AG10803 (cell line): ENCODE results near the gene TOP3B.

Experiments used
- DNase-seq: peaks from one replicate; pipeline ENCODE4 v3.0.0; 2010; ENCODE audit warnings: low read depth
- H3K4me3 ChIP-seq: 2 replicates; pipeline ENCODE4 v1.5.1; 2011; ENCODE audit warnings: mild to moderate bottlenecking, low read length, control low read depth
- TF ChIP-seq, protein P1 (sequence below): conservative IDR thresholded peaks from 2 replicates; pipeline ENCODE4 v1.5.1; 2011; ENCODE audit warnings: mild to moderate bottlenecking, low read length, control low read depth, inconsistent platforms

The TOP3B gene

GRCh38 chr22:21972293-21972779, 10.3 kb downstream of the TOP3B start:
- H3K4me3 ChIP-seq, result no peak overlapping the region
- peak; percentile 23 for DNase-seq
- TF ChIP-seq, protein P1, sequence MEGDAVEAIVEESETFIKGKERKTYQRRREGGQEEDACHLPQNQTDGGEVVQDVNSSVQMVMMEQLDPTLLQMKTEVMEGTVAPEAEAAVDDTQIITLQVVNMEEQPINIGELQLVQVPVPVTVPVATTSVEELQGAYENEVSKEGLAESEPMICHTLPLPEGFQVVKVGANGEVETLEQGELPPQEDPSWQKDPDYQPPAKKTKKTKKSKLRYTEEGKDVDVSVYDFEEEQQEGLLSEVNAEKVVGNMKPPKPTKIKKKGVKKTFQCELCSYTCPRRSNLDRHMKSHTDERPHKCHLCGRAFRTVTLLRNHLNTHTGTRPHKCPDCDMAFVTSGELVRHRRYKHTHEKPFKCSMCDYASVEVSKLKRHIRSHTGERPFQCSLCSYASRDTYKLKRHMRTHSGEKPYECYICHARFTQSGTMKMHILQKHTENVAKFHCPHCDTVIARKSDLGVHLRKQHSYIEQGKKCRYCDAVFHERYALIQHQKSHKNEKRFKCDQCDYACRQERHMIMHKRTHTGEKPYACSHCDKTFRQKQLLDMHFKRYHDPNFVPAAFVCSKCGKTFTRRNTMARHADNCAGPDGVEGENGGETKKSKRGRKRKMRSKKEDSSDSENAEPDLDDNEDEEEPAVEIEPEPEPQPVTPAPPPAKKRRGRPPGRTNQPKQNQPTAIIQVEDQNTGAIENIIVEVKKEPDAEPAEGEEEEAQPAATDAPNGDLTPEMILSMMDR, result peak; percentile 75

DNA sequence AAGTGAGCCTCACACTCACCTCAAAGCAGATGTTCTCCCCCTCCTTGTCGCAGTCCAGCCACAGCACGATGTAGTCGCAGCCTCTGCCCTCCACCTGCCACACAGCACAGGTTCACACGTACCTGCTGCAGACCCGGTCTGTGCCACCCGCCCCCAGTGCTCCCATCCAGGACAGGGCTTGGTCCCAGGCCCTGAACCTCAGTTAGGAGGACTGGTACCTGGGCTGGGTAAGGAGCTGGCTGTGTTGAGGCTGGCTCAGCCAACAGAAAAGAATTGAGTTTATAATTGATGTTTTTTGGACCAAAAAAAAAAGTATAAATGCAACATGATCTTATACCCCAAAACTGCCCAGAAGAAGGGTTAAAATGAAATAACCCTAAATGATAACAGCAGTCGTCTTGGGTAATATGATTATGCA, 10.7 kb downstream of the TOP3B start:
- no peak for DNase-seq
- TF ChIP-seq, protein P1, result no peak
- no peak overlapping the region for H3K4me3 ChIP-seq

DNA sequence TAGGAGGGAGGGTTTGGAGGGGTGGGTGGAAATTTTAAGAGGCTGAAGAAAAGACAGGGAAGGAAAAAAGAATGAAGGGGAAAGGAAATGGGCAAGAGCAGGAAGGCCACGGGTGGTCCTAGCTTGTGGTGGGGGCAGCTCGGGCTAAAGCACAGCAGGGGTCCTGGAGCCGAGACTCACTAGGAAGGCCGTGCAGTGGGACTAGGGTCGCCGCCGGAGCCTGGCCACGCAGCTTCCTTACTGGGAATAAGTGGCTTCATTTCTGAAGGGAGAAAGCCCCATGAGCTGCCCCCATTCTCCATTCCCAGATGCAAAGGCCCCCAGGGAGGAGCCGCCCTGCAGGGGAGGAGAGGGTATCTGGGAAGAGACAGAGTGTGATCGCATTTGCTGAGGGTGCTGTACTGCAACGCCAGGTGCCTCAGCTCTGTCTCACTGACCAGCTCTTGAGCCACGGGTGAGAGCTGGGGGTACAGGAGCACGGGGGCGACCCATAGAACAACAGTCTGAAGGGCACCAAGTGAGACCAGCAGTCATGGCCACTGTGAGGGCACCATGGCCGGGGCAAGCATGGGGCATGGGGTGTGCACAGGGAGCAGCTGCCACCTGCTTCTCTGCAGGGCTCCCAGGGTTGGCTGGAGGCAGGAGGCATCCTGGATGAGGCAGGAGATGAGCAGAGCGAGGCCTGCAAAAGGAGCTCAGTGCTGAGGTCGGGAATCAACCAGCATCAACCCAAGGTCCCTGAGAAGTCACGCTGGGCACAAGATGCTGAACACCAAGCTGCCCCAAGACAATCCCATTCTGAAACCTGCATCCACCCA, 11.6 kb downstream of the TOP3B start:
- DNase-seq, result no peak
- TF ChIP-seq, protein P1, result no peak
- H3K4me3 ChIP-seq, result no peak overlapping the region

DNA sequence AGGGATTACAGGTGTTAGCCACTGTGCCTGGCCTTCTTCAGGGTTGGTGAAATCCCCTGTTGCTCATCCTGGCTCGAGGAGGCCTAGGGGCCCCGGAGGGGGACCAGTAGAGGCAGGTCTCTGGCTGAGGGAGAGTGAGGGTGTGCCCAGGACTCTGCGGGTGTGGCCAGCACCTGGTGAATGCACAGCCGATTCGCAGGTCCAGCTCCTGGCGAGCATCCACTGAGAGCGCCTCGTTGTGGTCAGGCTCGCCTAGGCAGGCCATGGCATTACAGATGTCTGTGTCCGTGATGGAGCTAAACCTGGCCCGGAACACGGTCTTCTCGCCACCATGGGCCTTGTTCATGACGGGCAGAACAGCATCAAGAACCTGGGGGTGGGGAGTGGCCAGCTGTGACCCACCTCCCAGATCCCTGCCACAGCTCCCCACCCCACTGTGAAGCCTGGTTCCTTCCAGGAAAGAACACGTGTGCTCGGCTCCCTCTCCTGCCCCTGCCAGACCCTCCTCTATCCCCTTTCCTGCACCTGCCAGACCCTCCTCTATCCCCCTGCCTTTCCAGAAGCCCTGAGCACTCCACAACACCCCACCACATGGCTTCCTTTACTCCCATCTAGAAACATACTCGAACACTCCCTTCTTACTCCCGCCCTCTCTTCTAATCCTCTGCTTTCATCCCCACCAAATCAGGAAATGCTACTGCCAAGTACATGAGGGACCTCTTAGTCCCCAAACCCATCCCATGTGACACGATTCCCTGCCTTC, 12.4 kb downstream of the TOP3B start:
- TF ChIP-seq, protein P1, result no peak
- DNase-seq, result no peak
- no peak overlapping the region for H3K4me3 ChIP-seq

DNA sequence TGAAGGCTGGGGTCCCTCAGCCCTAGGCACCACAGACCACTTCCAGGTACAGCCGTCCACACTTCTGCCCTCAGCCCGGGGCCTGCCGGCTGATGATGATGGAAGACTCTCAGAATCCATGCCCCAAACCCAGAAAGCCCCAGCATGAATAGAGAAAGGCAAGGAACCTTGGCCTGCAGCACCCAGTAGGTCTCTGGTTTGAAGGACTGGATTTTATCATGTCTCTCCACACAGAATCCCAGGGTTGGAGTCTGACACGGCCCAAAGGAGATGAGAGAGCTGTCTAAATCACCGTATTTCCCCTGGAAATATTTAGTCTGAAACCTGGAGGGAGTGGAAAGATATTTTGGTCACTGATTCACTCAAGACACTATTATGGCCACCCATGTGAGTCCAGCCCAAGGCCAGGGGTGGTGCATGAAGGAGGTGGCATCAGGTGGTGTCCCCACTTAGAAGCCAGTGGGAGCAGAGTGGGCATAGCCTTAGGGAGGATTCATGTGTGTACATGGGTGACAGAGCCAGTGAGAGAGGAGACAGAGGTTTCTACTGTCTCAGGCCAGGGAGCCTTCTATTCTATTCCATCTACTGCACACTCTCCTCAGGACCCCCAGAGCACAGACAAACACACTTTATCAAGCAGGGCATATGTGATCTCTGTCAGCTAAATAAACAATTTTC, 14.0 kb downstream of the TOP3B start:
- no peak for DNase-seq
- no peak overlapping the region for H3K4me3 ChIP-seq
- TF ChIP-seq, protein P1, result no peak

DNA sequence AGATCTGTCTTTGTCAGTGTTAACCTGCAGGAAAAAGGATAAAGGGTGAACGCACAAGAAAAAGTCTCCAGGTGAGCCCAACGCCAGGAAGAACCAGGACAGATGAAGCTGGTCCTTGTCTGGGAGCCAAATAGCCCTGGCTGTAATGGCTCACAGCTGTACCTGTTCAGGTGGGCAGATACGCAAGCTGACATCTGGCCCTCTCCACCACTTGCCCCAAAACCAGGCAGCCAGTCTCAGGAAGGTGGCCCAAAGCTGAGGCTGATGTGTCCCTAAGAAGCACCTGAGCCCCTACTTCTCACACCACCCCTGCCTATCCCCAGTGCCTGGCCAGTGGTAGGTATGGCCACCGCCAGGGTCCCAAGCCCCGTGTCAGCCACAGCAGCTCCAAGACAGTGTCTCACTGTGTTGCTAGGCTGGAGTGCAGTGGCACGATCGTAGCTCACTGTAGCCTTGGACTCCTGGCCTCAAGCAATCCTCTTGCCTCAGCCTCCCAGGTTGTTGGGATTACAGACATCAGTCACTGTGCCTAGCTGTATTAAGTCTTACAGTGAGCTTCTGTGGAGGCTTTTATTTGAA, 14.8 kb downstream of the TOP3B start:
- H3K4me3 ChIP-seq, result no peak overlapping the region
- TF ChIP-seq, protein P1, result no peak
- DNase-seq, result no peak
